Epithelial cell of proximal tubule (primary cell): Measurements from ENCODE around the gene CSNK1A1L. TPM values are rescaled to one million over a fixed set of nuclear protein-coding genes. Genes with fewer than 3 reads are reported as not detected.

Source experiments
- DNase-seq: peaks from one replicate; pipeline ENCODE4 v3.0.0-alpha.2; 2011; ENCODE audit warnings: low read depth
- H3K4me3 ChIP-seq: 2 replicates; pipeline ENCODE4 v1.5.1; 2011; ENCODE audit warnings: low read depth, mild to moderate bottlenecking, low read length
- CTCF ChIP-seq: conservative IDR thresholded peaks from 2 replicates; pipeline ENCODE4 v1.5.1; 2012; ENCODE audit warnings: low read depth, mild to moderate bottlenecking, low read length
- total RNA-seq: library from RNA; depleted of rRNA; stranded (reverse); fragments of >200 nt; gene quantifications from 2 replicates; pipeline ENCODE4 v1.2.3, GENCODE V29; 2015

CSNK1A1L gene
- total RNA-seq, 1 donor from 2014 or later = not detected

- DNase-seq = no peak
- TF ChIP-seq CTCF = no peak
- no peak overlapping the region for H3K4me3 ChIP-seq
Measured at GRCh38 chr13:37085606-37086005, 19.9 kb downstream of the CSNK1A1L start.

- H3K4me3 ChIP-seq = no peak overlapping the region
- TF ChIP-seq CTCF = no peak
- no peak for DNase-seq
Measured at GRCh38 chr13:37076818-37077217, 28.6 kb downstream of the CSNK1A1L start.

GRCh38 chr13:37075164-37075563, 30.3 kb downstream of the CSNK1A1L start:
- no peak for DNase-seq
- TF ChIP-seq CTCF = no peak
- H3K4me3 ChIP-seq = no peak overlapping the region

GRCh38 chr13:37074703-37075102, 30.8 kb downstream of the CSNK1A1L start:
- no peak overlapping the region for H3K4me3 ChIP-seq
- peak; percentile 35 for TF ChIP-seq CTCF
- no peak for DNase-seq

GRCh38 chr13:37072024-37072423, 33.4 kb downstream of the CSNK1A1L start:
- TF ChIP-seq CTCF = no peak
- H3K4me3 ChIP-seq = no peak overlapping the region
- DNase-seq = no peak

GRCh38 chr13:37070956-37071355, 34.5 kb downstream of the CSNK1A1L start:
- DNase-seq = no peak
- TF ChIP-seq CTCF = no peak

GRCh38 chr13:37070145-37070695, 35.2 kb downstream of the CSNK1A1L start:
- no peak for TF ChIP-seq CTCF
- H3K4me3 ChIP-seq = no peak overlapping the region
- no peak for DNase-seq

More at GRCh38 chr13:37070956-37071355, 34.5 kb downstream of the CSNK1A1L start:
- H3K4me3 ChIP-seq = no peak overlapping the region
